K562 (cell line): ENCODE data around the gene PTTG1IP. TPM values are rescaled to one million over a fixed set of nuclear protein-coding genes. Genes with fewer than 3 reads are reported as not detected.

ENCODE experiments used
- ATAC-seq: fragments of 200-7000 bp; cut with Tn5 transposase; 3 replicates; pipeline ENCODE4 v1.9.1; 2020; ENCODE audit warnings: moderate library complexity
- BruUV-seq: library from RNA; stranded (reverse); fragments of 400-500 nt; replicated peaks from 2 replicates; lab custom pipeline; 2021; lab: Mats Ljungman, UMichigan
- CTCF ChIA-PET: fragments of 300-600 bp; formaldehyde crosslinking; extraction: SDS; loops from one replicate; lab custom pipeline; 2021; ENCODE audit warnings: low intra/inter-chr PET ratio; lab: Yijun Ruan, JAX
- POLR2A ChIA-PET: fragments of 300-600, 350-650 bp; sonication (Branson Sonifier 250); formaldehyde crosslinking; extraction: SDS; loops from one replicate; lab custom pipeline; 2021; ENCODE audit warnings: antibody characterized with exemption, inconsistent platforms; lab: Yijun Ruan, JAX
- DNase-seq, 4 experiments: peaks; one replicate each; pipeline versions ENCODE4 v3.0.0 to v3.0.0-alpha.2; 2011 to 2018; ENCODE audit warnings: low spot score in 3 of 4, mixed read lengths in 3 of 4; ENCODE audit errors: extremely low read depth in 1 of 4
- FAIRE-seq: peaks from 2 replicates; lab custom pipeline; 2011; peaks lifted over from hg19 to GRCh38; lab: Jason Lieb, UNC
- H2AFZ ChIP-seq: 2 replicates; pipeline ENCODE4 v1.6.0; 2011; ENCODE audit warnings: low read depth, low read length, control low read depth, inconsistent platforms
- H3K27ac ChIP-seq: fragments of 200-600 bp; 3 replicates; pipeline ENCODE4 v1.8.0; 2011; ENCODE audit warnings: low read depth, mild to moderate bottlenecking, control low read depth, inconsistent platforms, low read length, moderate library complexity, mixed read lengths; ENCODE audit errors: extremely low read depth
- H3K27me3 ChIP-seq, 2 experiments: fragments of 300-600 bp in 1 of 2; 2 replicates in 1 of 2; 3 replicates in 1 of 2; pipeline versions ENCODE4 v1.6.0 to v1.8.0; 2011; ENCODE audit warnings: inconsistent platforms in 2 of 2, low read length in 2 of 2, mild to moderate bottlenecking in 1 of 2, mixed read lengths in 1 of 2, moderate library complexity in 1 of 2; ENCODE audit not compliant: control insufficient read depth in 2 of 2, insufficient read depth in 2 of 2
- H3K36me3 ChIP-seq: fragments of 300-600 bp; 3 replicates; pipeline ENCODE4 v1.8.0; 2011; ENCODE audit warnings: mild to moderate bottlenecking, low read length, inconsistent platforms; ENCODE audit not compliant: control insufficient read depth, insufficient read depth
- H3K4me1 ChIP-seq, 2 experiments: fragments of 200-600 bp in 1 of 2; replicated peaks in 1 of 2; 2 replicates in 1 of 2; 3 replicates in 1 of 2; pipeline versions ENCODE4 v1.5.1 to v1.8.0; 2011; ENCODE audit warnings: inconsistent platforms in 2 of 2, low read length in 2 of 2, mild to moderate bottlenecking in 1 of 2, mixed read lengths in 1 of 2, moderate library complexity in 1 of 2; ENCODE audit not compliant: control insufficient read depth in 2 of 2, insufficient read depth in 2 of 2
- H3K4me2 ChIP-seq: 2 replicates; pipeline ENCODE4 v1.6.1; 2011; ENCODE audit warnings: low read length, control low read depth, inconsistent platforms, mixed read lengths; ENCODE audit not compliant: insufficient read depth
- H3K4me3 ChIP-seq: fragments of 200-600 bp; sonication (generic), shearing (Covaris generic); 2 replicates; pipeline ENCODE4 v1.5.1; 2016; ENCODE audit warnings: control low read depth, inconsistent platforms
- H3K79me2 ChIP-seq: fragments of 200-600 bp; 3 replicates; pipeline ENCODE4 v1.8.0; 2011; ENCODE audit warnings: low read length, inconsistent platforms; ENCODE audit not compliant: control insufficient read depth, insufficient read depth
- H3K9ac ChIP-seq, 2 experiments: 2 replicates each; pipeline versions ENCODE4 v1.6.0 to v1.6.1; 2011; ENCODE audit warnings: low read depth in 2 of 2, low read length in 2 of 2, control low read depth in 1 of 2, inconsistent platforms in 1 of 2, mild to moderate bottlenecking in 1 of 2, mixed read lengths in 1 of 2; ENCODE audit not compliant: insufficient read depth in 1 of 2
- H3K9me1 ChIP-seq: one replicate; pipeline ENCODE4 v1.6.0; 2011; ENCODE audit warnings: inconsistent platforms, mild to moderate bottlenecking, low read length, moderate library complexity; ENCODE audit not compliant: control insufficient read depth, insufficient read depth
- H3K9me3 ChIP-seq: replicated peaks from 2 replicates; pipeline ENCODE4 v1.5.1; 2011; ENCODE audit warnings: low read depth, low read length, inconsistent platforms; ENCODE audit not compliant: control insufficient read depth, insufficient read depth
- H4K20me1 ChIP-seq: replicated peaks from 2 replicates; pipeline ENCODE4 v1.6.1; 2011; ENCODE audit warnings: low read length, inconsistent platforms, mixed read lengths; ENCODE audit not compliant: control insufficient read depth, insufficient read depth
- ATF1 ChIP-seq, 2 experiments: fragments of 450-650 bp in 1 of 2; IDR thresholded peaks; 2 replicates each; pipeline ENCODE4 v1.6.1; 2016; ENCODE audit warnings: missing compliant biosample characterization in 1 of 2, missing genetic modification characterization in 1 of 2
- ATF7 ChIP-seq: fragments of 450-650 bp; IDR thresholded peaks from 2 replicates; pipeline ENCODE4 v1.7.1; 2014; ENCODE audit warnings: mild to moderate bottlenecking, moderate library complexity
- CREB1 ChIP-seq, 2 experiments: sonication (generic) in 1 of 2; formaldehyde crosslinking in 1 of 2; IDR thresholded peaks; 2 replicates each; pipeline versions ENCODE4 v1.6.1 to v1.8.0; 2012 to 2022; ENCODE audit warnings: inconsistent platforms in 1 of 2, mild to moderate bottlenecking in 1 of 2, missing genetic modification reagents in 1 of 2, moderate library complexity in 1 of 2
- CREM ChIP-seq: IDR thresholded peaks from 2 replicates; pipeline ENCODE4 v1.6.1; 2014; ENCODE audit warnings: antibody characterized with exemption, low read depth
- GATAD2B ChIP-seq: fragments of 450-650 bp; IDR thresholded peaks from 2 replicates; pipeline ENCODE4 v1.6.1; 2017; ENCODE audit warnings: mild to moderate bottlenecking, borderline replicate concordance
- JUNB ChIP-seq: fragments of 450-650 bp; formaldehyde crosslinking; conservative IDR thresholded peaks from 2 replicates; pipeline ENCODE4 v1.4.0; 2020; ENCODE audit warnings: mild to moderate bottlenecking
- JUND ChIP-seq, 2 experiments: IDR thresholded peaks; 2 replicates in 1 of 2; 3 replicates in 1 of 2; pipeline ENCODE4 v1.6.1; 2011; ENCODE audit warnings: borderline replicate concordance in 2 of 2, low read depth in 2 of 2, low read length in 2 of 2, improper control_type of control experiment in 1 of 2, missing biosample characterization in 1 of 2, missing genetic modification characterization in 1 of 2, missing genetic modification reagents in 1 of 2
- KLF10 ChIP-seq: fragments of 250-450 bp; sonication (Bioruptor Pico); IDR thresholded peaks from 2 replicates; pipeline ENCODE4 v1.6.1; 2021; ENCODE audit warnings: matching md5 sums
- PCBP1 ChIP-seq: fragments of 200-400 bp; formaldehyde crosslinking; IDR thresholded peaks from 2 replicates; pipeline ENCODE4 v1.6.1; 2018; ENCODE audit warnings: mild to moderate bottlenecking, low read depth, low read length; ENCODE audit not compliant: poor library complexity, severe bottlenecking
- SIRT6 ChIP-seq: IDR thresholded peaks from one replicate; pipeline ENCODE4 v1.6.1; 2012; ENCODE audit warnings: low read depth, mild to moderate bottlenecking, control low read depth, inconsistent platforms, low read length, moderate library complexity
- SMAD1 ChIP-seq: fragments of 150-350 bp; IDR thresholded peaks from 2 replicates; pipeline ENCODE4 v1.6.1; 2014; ENCODE audit warnings: low read length, low read depth; ENCODE audit not compliant: partially characterized antibody
- TBP ChIP-seq: optimal IDR thresholded peaks from 2 replicates; pipeline ENCODE3; 2011; ENCODE audit warnings: low read depth, low read length, improper control_type of control experiment
- YY1 ChIP-seq, 3 experiments: IDR thresholded peaks; 2 replicates each; pipeline ENCODE4 v1.6.1; 2011; ENCODE audit warnings: low read length in 2 of 3, mild to moderate bottlenecking in 2 of 3, moderate library complexity in 2 of 3, borderline replicate concordance in 1 of 3, control low read depth in 1 of 3, low read depth in 1 of 3; ENCODE audit not compliant: insufficient read depth in 3 of 3, insufficient replicate concordance in 2 of 3, control insufficient read depth in 1 of 3, insufficient read length in 1 of 3; ENCODE audit errors: extremely low read depth in 1 of 3
- ZNF140 ChIP-seq: fragments of 250-450 bp; sonication (Bioruptor Pico); IDR thresholded peaks from 2 replicates; pipeline ENCODE4 v1.8.0; 2021; ENCODE audit warnings: moderate library complexity, mild to moderate bottlenecking, inconsistent platforms
- ZNF589 ChIP-seq: fragments of 200-800 bp; sonication (Bioruptor generic); IDR thresholded peaks from 2 replicates; pipeline ENCODE4 v1.6.1; 2016; ENCODE audit warnings: low read depth, missing genetic modification characterization, missing compliant biosample characterization
- WGBS: fragments of 100-300 bp; shearing (Covaris generic); methylation state at CpG from one replicate; pipeline ENCODE4 v1.1.6; 2016; ENCODE audit warnings: low coverage, mixed read lengths; ENCODE audit not compliant: insufficient coverage; ENCODE audit errors: missing lambda C conversion rate; 5-methylcytosine and 5-hydroxymethylcytosine counted together
- in situ Hi-C: fragments of 300-500 bp; cut with MboI; formaldehyde crosslinking; loops from 4 replicates; pipeline ENCODE4 v1.15.0; 2018; ENCODE audit warnings: inconsistent platforms, mixed read lengths
- intact Hi-C: fragments of 100-400 bp; cut with micrococcal nuclease; formaldehyde crosslinking; loops from 2 replicates; pipeline ENCODE4 v1.14.2; 2022
- polyA plus RNA-seq, 8 experiments: library from polyadenylated mRNA; depleted of rRNA in 4 of 8; stranded (reverse) in 5 of 8; unstranded in 3 of 8; fragments of >200 nt; fragmentation: Nextera tagmentation in 2 of 8; fragmentation: Illumina TruSeq in 1 of 8; extraction: Ambion mirVana in 2 of 8; extraction: Trizol in 1 of 8; gene quantifications; 2 replicates each; pipeline versions ENCODE4 v1.2.1 to v1.2.3, GENCODE V29; 2011 to 2014; ENCODE audit warnings: inconsistent platforms in 1 of 8, missing spikeins in 1 of 8
- total RNA-seq, 7 experiments: library from RNA; depleted of rRNA in 6 of 7; stranded (reverse); fragments of >200 nt in 6 of 7; fragmentation: Illumina TruSeq in 2 of 7; extraction: Trizol in 2 of 7; gene quantifications; 2 replicates each; pipeline versions ENCODE4 v1.2.1 to v1.2.3, GENCODE V29; 2011 to 2021; ENCODE audit warnings: low replicate concordance in 1 of 7
- TF ChIP-seq, protein P1 (sequence below), 2 experiments: fragments of 450-650 bp in 1 of 2; sonication (generic) in 1 of 2; formaldehyde crosslinking in 1 of 2; IDR thresholded peaks in 1 of 2; conservative IDR thresholded peaks in 1 of 2; 2 replicates each; pipeline versions ENCODE4 v1.6.1 to v1.8.1; 2016 to 2023; ENCODE audit warnings: mild to moderate bottlenecking in 2 of 2, moderate library complexity in 2 of 2, inconsistent platforms in 1 of 2, missing genetic modification reagents in 1 of 2
- TF ChIP-seq, protein P2 (sequence below): fragments of 450-650 bp; conservative IDR thresholded peaks from 2 replicates; pipeline ENCODE4 v1.6.1; 2016; ENCODE audit warnings: missing genetic modification characterization, low read depth, mild to moderate bottlenecking, missing compliant biosample characterization, moderate library complexity
- TF ChIP-seq, protein P3 (sequence below): fragments of 450-650 bp; IDR thresholded peaks from 2 replicates; pipeline ENCODE4 v1.6.1; 2016

Gene PTTG1IP
- total and polyA plus RNA-seq, 9 of the 15 experiments (the other 6 are each of a cell fraction or from before 2014, with no cell fraction given): 5.0 to 99.3 (median 82.4) TPM

DNA sequence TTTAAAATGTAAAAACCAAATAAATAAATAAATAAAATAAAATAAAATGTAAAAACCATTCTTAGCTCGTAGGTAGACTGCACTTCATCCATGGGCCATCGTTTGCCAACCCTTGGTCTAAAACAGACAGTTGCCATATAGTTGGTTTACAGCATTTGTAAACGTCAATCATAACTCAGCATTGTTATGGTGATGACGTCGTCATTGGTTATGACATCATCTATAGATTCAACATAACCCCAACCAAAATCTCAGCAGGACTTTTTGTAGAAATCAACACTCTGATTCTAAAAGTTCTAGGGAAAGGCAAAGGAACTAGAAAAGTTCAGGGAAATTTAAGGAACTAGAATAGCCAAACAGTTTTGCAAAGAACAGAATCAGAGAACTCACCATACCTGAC, 39.8 kb downstream of the PTTG1IP start:
- H4K20me1 ChIP-seq: peaks cover 5% of the 10 kb centered on the region; the same call in 1 of the 2 replicates
- FAIRE-seq (no peak), DNase-seq (no peak), ATAC-seq (no peak)
- H3K4me2 ChIP-seq: no peak overlapping the region
- ChIA-PET POLR2A (interaction anchor here (0.6 to 1.1 kb wide), 2 partner anchors 14 to 142 kb away, joined by 3 to 5 read pairs; no protein-coding TSS in a partner anchor), CTCF (no interaction called here)
- no peak overlapping the region for H3K4me3 ChIP-seq
- H3K9me1 ChIP-seq: no peaks in the 10 kb centered on the region
- H3K4me1 ChIP-seq: peaks cover 29 to 39% of the 10 kb centered on the region in 2 experiments
- in situ Hi-C loops: no loop called here
- no peak overlapping the region for H3K27ac ChIP-seq
- H3K9me3 ChIP-seq: peaks cover 6% of the 10 kb centered on the region
- no peaks in the 10 kb centered on the region; a peak in 1 of 5 replicates for H3K27me3 ChIP-seq
- H3K36me3 ChIP-seq: no peaks in the 10 kb centered on the region
- BruUV-seq: no TSS peak
- H2AFZ ChIP-seq: no peak overlapping the region
- H3K9ac ChIP-seq: no peak overlapping the region
- H3K79me2 ChIP-seq: no peaks in the 10 kb centered on the region
- 37% methylated on average over 5 of the region's 5 CpGs for WGBS
- intact Hi-C loops: loop anchor here (10.0 kb wide), 1 partner anchor 789 kb away; no protein-coding TSS in a partner anchor
- TF ChIP-seq JUND (IDR thresholded peaks at IDR 0.05; ENCODE audit: borderline replicate concordance, low read depth, low read length) (no peak), JUND (tag; IDR thresholded peaks at IDR 0.05; ENCODE audit: borderline replicate concordance, low read depth, low read length) (peak; percentile 71; the same call in 1 of the 3 replicates), GATAD2B (no peak), ZNF589 (CRISPR knock-in tag) (no peak), YY1 (IDR thresholded peaks at IDR 0.05; ENCODE audit: borderline replicate concordance in 1 of 3, control insufficient read depth in 1 of 3, extremely low read depth in 1 of 3, insufficient read depth in 3 of 3, insufficient read length in 1 of 3, insufficient replicate concordance in 2 of 3, low read depth in 1 of 3, low read length in 2 of 3) (no peak), ATF1 (CRISPR knock-in tag; IDR thresholded peaks at IDR 0.05) (no peak), ATF1 (tag; IDR thresholded peaks at IDR 0.05) (peak; percentile 81), KLF10 (no peak), ATF7 (peak; percentile 87), SIRT6 (no peak), SMAD1 (no peak), ZNF140 (CRISPR knock-in tag) (no peak), CREM (peak; percentile 78), TBP (no peak), PCBP1 (no peak), JUNB (CRISPR knock-in tag) (peak; percentile 91), CREB1 (IDR thresholded peaks at IDR 0.05) (peak; percentile 51; the same call in 1 of the 2 replicates), CREB1 (CRISPR knock-in tag; IDR thresholded peaks at IDR 0.05) (no peak)
- TF ChIP-seq, protein P1, sequence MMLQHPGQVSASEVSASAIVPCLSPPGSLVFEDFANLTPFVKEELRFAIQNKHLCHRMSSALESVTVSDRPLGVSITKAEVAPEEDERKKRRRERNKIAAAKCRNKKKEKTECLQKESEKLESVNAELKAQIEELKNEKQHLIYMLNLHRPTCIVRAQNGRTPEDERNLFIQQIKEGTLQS (IDR thresholded peaks at IDR 0.05): peak; percentile 94
- TF ChIP-seq, protein P1 (CRISPR knock-in tag; conservative IDR thresholded peaks at IDR 0.05): no peak
- TF ChIP-seq, protein P2, sequence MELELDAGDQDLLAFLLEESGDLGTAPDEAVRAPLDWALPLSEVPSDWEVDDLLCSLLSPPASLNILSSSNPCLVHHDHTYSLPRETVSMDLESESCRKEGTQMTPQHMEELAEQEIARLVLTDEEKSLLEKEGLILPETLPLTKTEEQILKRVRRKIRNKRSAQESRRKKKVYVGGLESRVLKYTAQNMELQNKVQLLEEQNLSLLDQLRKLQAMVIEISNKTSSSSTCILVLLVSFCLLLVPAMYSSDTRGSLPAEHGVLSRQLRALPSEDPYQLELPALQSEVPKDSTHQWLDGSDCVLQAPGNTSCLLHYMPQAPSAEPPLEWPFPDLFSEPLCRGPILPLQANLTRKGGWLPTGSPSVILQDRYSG: no peak
- TF ChIP-seq, protein P3, sequence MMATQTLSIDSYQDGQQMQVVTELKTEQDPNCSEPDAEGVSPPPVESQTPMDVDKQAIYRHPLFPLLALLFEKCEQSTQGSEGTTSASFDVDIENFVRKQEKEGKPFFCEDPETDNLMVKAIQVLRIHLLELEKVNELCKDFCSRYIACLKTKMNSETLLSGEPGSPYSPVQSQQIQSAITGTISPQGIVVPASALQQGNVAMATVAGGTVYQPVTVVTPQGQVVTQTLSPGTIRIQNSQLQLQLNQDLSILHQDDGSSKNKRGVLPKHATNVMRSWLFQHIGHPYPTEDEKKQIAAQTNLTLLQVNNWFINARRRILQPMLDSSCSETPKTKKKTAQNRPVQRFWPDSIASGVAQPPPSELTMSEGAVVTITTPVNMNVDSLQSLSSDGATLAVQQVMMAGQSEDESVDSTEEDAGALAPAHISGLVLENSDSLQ: 0 out of 2 replicates have a peak, but pooled peaks have one; percentile 28
